GM12875 (cell line): ENCODE measurements around the gene BIRC2.

Source experiments
- H3K4me3 ChIP-seq: one replicate; pipeline ENCODE4 v1.5.1; 2011; ENCODE audit warnings: low read depth, low read length, control low read depth
- TF ChIP-seq, protein P1 (sequence below): IDR thresholded peaks from 2 replicates; pipeline ENCODE4 v1.5.1; 2011; ENCODE audit warnings: low read depth, mild to moderate bottlenecking, control low read depth, inconsistent platforms, low read length, moderate library complexity, borderline replicate concordance; ENCODE audit not compliant: insufficient read depth

BIRC2 gene

GRCh38 chr11:102423936-102424335, 76.9 kb downstream of the BIRC2 start:
- TF ChIP-seq, protein P1, sequence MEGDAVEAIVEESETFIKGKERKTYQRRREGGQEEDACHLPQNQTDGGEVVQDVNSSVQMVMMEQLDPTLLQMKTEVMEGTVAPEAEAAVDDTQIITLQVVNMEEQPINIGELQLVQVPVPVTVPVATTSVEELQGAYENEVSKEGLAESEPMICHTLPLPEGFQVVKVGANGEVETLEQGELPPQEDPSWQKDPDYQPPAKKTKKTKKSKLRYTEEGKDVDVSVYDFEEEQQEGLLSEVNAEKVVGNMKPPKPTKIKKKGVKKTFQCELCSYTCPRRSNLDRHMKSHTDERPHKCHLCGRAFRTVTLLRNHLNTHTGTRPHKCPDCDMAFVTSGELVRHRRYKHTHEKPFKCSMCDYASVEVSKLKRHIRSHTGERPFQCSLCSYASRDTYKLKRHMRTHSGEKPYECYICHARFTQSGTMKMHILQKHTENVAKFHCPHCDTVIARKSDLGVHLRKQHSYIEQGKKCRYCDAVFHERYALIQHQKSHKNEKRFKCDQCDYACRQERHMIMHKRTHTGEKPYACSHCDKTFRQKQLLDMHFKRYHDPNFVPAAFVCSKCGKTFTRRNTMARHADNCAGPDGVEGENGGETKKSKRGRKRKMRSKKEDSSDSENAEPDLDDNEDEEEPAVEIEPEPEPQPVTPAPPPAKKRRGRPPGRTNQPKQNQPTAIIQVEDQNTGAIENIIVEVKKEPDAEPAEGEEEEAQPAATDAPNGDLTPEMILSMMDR = no peak
- H3K4me3 ChIP-seq = no peak overlapping the region

DNA sequence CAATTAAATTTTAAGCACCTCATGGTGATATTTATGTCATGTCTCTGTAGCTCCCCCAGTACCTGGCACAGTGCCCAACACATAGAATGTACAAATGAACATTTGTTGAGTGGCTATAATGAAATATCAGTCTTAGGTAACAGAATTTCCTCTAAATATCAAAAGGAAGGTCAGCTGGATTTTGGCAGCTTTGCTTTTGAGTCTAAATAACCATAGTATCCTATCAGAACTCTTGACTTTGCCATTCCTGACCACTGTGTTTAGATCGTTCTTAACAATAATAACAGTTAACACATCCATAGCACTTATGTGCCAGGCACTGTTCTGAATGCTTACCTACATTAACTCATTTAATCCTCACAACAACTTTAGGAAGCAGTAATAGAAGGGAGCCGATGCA, 79.0 kb downstream of the BIRC2 start:
- H3K4me3 ChIP-seq = no peak overlapping the region
- TF ChIP-seq, protein P1 = no peak

GRCh38 chr11:102426570-102426969, 79.6 kb downstream of the BIRC2 start:
- H3K4me3 ChIP-seq = no peak overlapping the region
- TF ChIP-seq, protein P1 = no peak

- H3K4me3 ChIP-seq = no peak overlapping the region
- TF ChIP-seq, protein P1 = no peak
Observed at GRCh38 chr11:102427068-102427467, 80.1 kb downstream of the BIRC2 start.
